GM23338 (cell line): ENCODE results near the gene CHMP4A. TPM values are rescaled to one million over a fixed set of nuclear protein-coding genes. Genes with fewer than 3 reads are reported as not detected.

ENCODE experiments used
- ATAC-seq: fragments of 200-7000 bp; cut with Tn5 transposase; 3 replicates; pipeline ENCODE4 v1.9.1; 2020
- DNase-seq: peaks from one replicate; pipeline ENCODE4 v3.0.0-alpha.2; 2015; ENCODE audit warnings: low spot score
- H2AFZ ChIP-seq: fragments of 200-600 bp; sonication (generic); 2 replicates; pipeline ENCODE4 v1.8.0; 2016; ENCODE audit warnings: antibody characterized with exemption, mild to moderate bottlenecking, moderate library complexity
- H3F3A ChIP-seq: fragments of 200-600 bp; sonication (generic); replicated peaks from 2 replicates; pipeline ENCODE4 v1.8.0; 2017; ENCODE audit warnings: antibody characterized with exemption, mixed run types, low read depth
- H3K27ac ChIP-seq: fragments of 200-600 bp; sonication (generic); 2 replicates; pipeline ENCODE4 v1.6.1; 2016; ENCODE audit warnings: low read depth
- H3K27me3 ChIP-seq: fragments of 200-600 bp; sonication (generic); 2 replicates; pipeline ENCODE4 v1.8.0; 2016; ENCODE audit warnings: mild to moderate bottlenecking, mixed run types, moderate library complexity; ENCODE audit not compliant: insufficient read depth
- H3K36me3 ChIP-seq: fragments of 200-600 bp; sonication (generic); 2 replicates; pipeline ENCODE4 v1.8.0; 2016; ENCODE audit warnings: mild to moderate bottlenecking; ENCODE audit not compliant: insufficient read depth
- H3K4me1 ChIP-seq: fragments of 200-600 bp; sonication (generic); 2 replicates; pipeline ENCODE4 v1.8.0; 2016; ENCODE audit warnings: mild to moderate bottlenecking, moderate library complexity; ENCODE audit not compliant: insufficient read depth
- H3K4me2 ChIP-seq: fragments of 200-600 bp; sonication (generic); 2 replicates; pipeline ENCODE4 v1.7.1; 2017; ENCODE audit warnings: mixed run types
- H3K4me3 ChIP-seq: fragments of 200-600 bp; sonication (generic); 2 replicates; pipeline ENCODE4 v1.6.1; 2016; ENCODE audit warnings: mixed run types
- H3K79me2 ChIP-seq: fragments of 200-600 bp; sonication (generic); replicated peaks from 2 replicates; pipeline ENCODE4 v1.8.0; 2017; ENCODE audit warnings: mild to moderate bottlenecking; ENCODE audit not compliant: insufficient read depth
- H3K9me2 ChIP-seq: fragments of 200-600 bp; sonication (generic); 2 replicates; pipeline ENCODE4 v1.8.0; 2017; ENCODE audit not compliant: insufficient read depth
- H4K20me1 ChIP-seq: fragments of 200-600 bp; sonication (generic); replicated peaks from 2 replicates; pipeline ENCODE4 v1.8.0; 2017; ENCODE audit warnings: mild to moderate bottlenecking; ENCODE audit not compliant: insufficient read depth
- H3K27ac Mint-ChIP-seq: 2 replicates; pipeline ENCODE4 v1.8.0; 2020; ENCODE audit warnings: inconsistent platforms, mild to moderate bottlenecking, moderate library complexity, mixed read lengths
- H3K27me3 Mint-ChIP-seq: 3 replicates; pipeline ENCODE4 v1.8.0; 2022; ENCODE audit warnings: low read depth, mild to moderate bottlenecking, moderate library complexity, mixed read lengths, inconsistent platforms; ENCODE audit not compliant: insufficient read depth, poor library complexity
- H3K36me3 Mint-ChIP-seq: 3 replicates; pipeline ENCODE4 v1.8.0; 2021; ENCODE audit warnings: low read depth, mild to moderate bottlenecking, inconsistent platforms, moderate library complexity, mixed read lengths
- H3K4me1 Mint-ChIP-seq: 3 replicates; pipeline ENCODE4 v1.8.0; 2020; ENCODE audit warnings: mild to moderate bottlenecking, inconsistent platforms, mixed read lengths
- H3K4me3 Mint-ChIP-seq: 3 replicates; pipeline ENCODE4 v1.8.0; 2021; ENCODE audit warnings: moderate library complexity, mild to moderate bottlenecking, inconsistent platforms, mixed read lengths
- H3K9me3 Mint-ChIP-seq: 3 replicates; pipeline ENCODE4 v1.8.0; 2020; ENCODE audit warnings: moderate library complexity, mild to moderate bottlenecking, inconsistent platforms, mixed read lengths
- CREB1 ChIP-seq: fragments of 250-450 bp; sonication (Bioruptor Pico); IDR thresholded peaks from 2 replicates; pipeline ENCODE4 v1.5.0; 2020; ENCODE audit warnings: low read depth, mild to moderate bottlenecking, moderate library complexity
- CTCF ChIP-seq, 2 experiments: fragments of 200-600 bp in 1 of 2; sonication (generic) in 1 of 2; conservative IDR thresholded peaks; 2 replicates each; pipeline versions ENCODE4 v1.5.1 to v1.6.1; 2016 to 2017; ENCODE audit warnings: antibody characterized with exemption in 2 of 2, low read depth in 2 of 2, mild to moderate bottlenecking in 2 of 2, moderate library complexity in 1 of 2
- EZH2 ChIP-seq: fragments of 200-600 bp; sonication (generic); IDR thresholded peaks from one replicate; pipeline ENCODE4 v1.8.0; 2017; ENCODE audit warnings: antibody characterized with exemption, mild to moderate bottlenecking, low read depth; ENCODE audit not compliant: unreplicated experiment
- EZH2phosphoT487 ChIP-seq: fragments of 200-600 bp; sonication (generic); IDR thresholded peaks from one replicate; pipeline ENCODE4 v1.8.1; 2018; ENCODE audit warnings: antibody characterized with exemption; ENCODE audit not compliant: unreplicated experiment
- ZNF114 ChIP-seq: fragments of 250-450 bp; sonication (Bioruptor Pico); IDR thresholded peaks from 2 replicates; pipeline ENCODE4 v1.5.0; 2020; ENCODE audit warnings: mild to moderate bottlenecking, moderate library complexity
- ZNF331 ChIP-seq: fragments of 250-450 bp; sonication (Bioruptor Pico); IDR thresholded peaks from 2 replicates; pipeline ENCODE4 v1.5.0; 2020; ENCODE audit warnings: low read depth, mild to moderate bottlenecking, moderate library complexity
- ZNF462 ChIP-seq: fragments of 250-450 bp; sonication (Bioruptor Pico); IDR thresholded peaks from 2 replicates; pipeline ENCODE4 v1.5.0; 2020; ENCODE audit warnings: mild to moderate bottlenecking, moderate library complexity
- polyA plus RNA-seq: library from polyadenylated mRNA; unstranded; fragments of >200 nt; fragmentation: Nextera tagmentation; extraction: Ambion mirVana; gene quantifications from 2 replicates; pipeline ENCODE4 v1.2.1, GENCODE V29; 2016
- total RNA-seq: library from RNA; depleted of rRNA; stranded (reverse); fragments of >200 nt; shearing (Covaris generic); gene quantifications from 2 replicates; pipeline ENCODE4 v1.2.3, GENCODE V29; 2014
- TF ChIP-seq, protein P1 (sequence below): IDR thresholded peaks from 2 replicates; pipeline ENCODE4 v1.6.1; 2016; ENCODE audit warnings: antibody characterized with exemption
- TF ChIP-seq, protein P2 (sequence below): IDR thresholded peaks from one replicate; pipeline ENCODE4 v1.6.1; 2018; ENCODE audit warnings: antibody characterized with exemption; ENCODE audit not compliant: unreplicated experiment

Gene CHMP4A
- total and polyA plus RNA-seq, 2 experiments from 2014 or later, result 19.3 to 36.9 TPM

DNA sequence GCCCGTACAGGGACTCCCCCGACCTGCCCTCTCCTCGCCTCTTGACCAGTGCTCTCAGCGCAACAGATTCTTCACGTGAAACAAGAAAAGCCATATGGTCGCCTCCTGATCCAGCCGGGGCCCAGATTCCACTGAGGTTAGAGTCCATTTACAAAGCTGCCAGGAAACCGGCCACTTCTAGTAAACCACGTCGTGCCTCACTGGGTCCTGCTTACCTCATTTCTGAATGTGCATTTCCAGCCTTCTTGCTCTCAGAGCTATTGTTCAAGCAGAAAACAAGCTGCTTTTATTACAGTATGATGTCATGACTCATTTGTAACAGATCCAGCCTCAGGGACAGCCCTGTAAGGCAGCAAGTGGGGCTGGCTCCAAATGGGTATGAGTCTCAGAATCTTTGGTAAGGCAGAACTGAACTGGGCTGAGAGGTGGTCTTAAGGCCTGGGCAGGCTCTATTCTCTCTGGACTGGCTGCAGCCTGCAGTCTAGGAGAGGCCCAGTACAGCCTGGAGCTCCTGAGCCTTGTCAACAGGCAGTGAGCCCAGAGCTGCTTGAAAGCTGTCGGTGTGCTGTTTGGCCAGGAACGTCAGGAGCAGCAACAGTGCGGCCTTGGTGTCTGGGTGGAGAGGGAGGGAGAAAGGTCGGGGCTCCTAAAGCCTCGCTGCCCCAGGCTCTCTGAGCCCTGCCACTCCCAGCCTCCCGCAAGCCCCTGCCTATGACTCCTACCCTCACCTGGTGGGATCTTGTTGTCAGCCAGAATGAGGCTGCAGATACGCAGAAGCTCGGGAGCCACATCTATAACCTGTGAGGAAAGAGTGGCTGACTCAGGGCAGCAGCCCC, 33.1 kb downstream of the CHMP4A start:
- Mint-ChIP-seq H3K36me3 (peaks cover 69% of the 10 kb centered on the region), H3K4me1 (no peaks in the 10 kb centered on the region), H3K27me3 (peaks cover 29% of the 10 kb centered on the region), H3K4me3 (no peak overlapping the region), H3K9me3 (peaks cover 3% of the 10 kb centered on the region; the same call in 2 of the 3 replicates), H3K27ac (no peak overlapping the region)
- H3K27me3 ChIP-seq, result no peaks in the 10 kb centered on the region
- no peaks in the 10 kb centered on the region for H3K9me2 ChIP-seq
- no peak overlapping the region for H3K4me3 ChIP-seq
- no peak for DNase-seq
- H2AFZ ChIP-seq, result no peak overlapping the region
- no peaks in the 10 kb centered on the region; the same call in 1 of the 2 replicates for H4K20me1 ChIP-seq
- no peaks in the 10 kb centered on the region for H3K79me2 ChIP-seq
- no peak for ATAC-seq
- TF ChIP-seq CTCF (conservative IDR thresholded peaks at IDR 0.05; ENCODE audit: low read depth in 2 of 2), result no peak
- TF ChIP-seq ZNF331 (CRISPR knock-in tag), result no peak
- TF ChIP-seq CREB1 (CRISPR knock-in tag), result no peak
- TF ChIP-seq, protein P1, sequence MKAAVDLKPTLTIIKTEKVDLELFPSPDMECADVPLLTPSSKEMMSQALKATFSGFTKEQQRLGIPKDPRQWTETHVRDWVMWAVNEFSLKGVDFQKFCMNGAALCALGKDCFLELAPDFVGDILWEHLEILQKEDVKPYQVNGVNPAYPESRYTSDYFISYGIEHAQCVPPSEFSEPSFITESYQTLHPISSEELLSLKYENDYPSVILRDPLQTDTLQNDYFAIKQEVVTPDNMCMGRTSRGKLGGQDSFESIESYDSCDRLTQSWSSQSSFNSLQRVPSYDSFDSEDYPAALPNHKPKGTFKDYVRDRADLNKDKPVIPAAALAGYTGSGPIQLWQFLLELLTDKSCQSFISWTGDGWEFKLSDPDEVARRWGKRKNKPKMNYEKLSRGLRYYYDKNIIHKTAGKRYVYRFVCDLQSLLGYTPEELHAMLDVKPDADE, result no peak
- TF ChIP-seq ZNF462 (CRISPR knock-in tag), result no peak
- no peak for TF ChIP-seq ZNF114 (CRISPR knock-in tag)
- no peak for TF ChIP-seq EZH2
- no peak for TF ChIP-seq EZH2phosphoT487
- TF ChIP-seq, protein P2, sequence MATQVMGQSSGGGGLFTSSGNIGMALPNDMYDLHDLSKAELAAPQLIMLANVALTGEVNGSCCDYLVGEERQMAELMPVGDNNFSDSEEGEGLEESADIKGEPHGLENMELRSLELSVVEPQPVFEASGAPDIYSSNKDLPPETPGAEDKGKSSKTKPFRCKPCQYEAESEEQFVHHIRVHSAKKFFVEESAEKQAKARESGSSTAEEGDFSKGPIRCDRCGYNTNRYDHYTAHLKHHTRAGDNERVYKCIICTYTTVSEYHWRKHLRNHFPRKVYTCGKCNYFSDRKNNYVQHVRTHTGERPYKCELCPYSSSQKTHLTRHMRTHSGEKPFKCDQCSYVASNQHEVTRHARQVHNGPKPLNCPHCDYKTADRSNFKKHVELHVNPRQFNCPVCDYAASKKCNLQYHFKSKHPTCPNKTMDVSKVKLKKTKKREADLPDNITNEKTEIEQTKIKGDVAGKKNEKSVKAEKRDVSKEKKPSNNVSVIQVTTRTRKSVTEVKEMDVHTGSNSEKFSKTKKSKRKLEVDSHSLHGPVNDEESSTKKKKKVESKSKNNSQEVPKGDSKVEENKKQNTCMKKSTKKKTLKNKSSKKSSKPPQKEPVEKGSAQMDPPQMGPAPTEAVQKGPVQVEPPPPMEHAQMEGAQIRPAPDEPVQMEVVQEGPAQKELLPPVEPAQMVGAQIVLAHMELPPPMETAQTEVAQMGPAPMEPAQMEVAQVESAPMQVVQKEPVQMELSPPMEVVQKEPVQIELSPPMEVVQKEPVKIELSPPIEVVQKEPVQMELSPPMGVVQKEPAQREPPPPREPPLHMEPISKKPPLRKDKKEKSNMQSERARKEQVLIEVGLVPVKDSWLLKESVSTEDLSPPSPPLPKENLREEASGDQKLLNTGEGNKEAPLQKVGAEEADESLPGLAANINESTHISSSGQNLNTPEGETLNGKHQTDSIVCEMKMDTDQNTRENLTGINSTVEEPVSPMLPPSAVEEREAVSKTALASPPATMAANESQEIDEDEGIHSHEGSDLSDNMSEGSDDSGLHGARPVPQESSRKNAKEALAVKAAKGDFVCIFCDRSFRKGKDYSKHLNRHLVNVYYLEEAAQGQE, result no peak
- no peaks in the 10 kb centered on the region; the same call in 1 of the 2 replicates for H3K36me3 ChIP-seq
- no peaks in the 10 kb centered on the region for H3F3A ChIP-seq
- no peak overlapping the region for H3K27ac ChIP-seq
- no peak overlapping the region for H3K4me2 ChIP-seq
- H3K4me1 ChIP-seq, result no peaks in the 10 kb centered on the region
